Measurements from ENCODE around the gene PLCXD3. TPM values are rescaled to one million over a fixed set of nuclear protein-coding genes. Genes with fewer than 3 reads are reported as not detected.

Gene PLCXD3
- total RNA-seq, 1 donor from 2014 or later = 0.84 TPM

DNA sequence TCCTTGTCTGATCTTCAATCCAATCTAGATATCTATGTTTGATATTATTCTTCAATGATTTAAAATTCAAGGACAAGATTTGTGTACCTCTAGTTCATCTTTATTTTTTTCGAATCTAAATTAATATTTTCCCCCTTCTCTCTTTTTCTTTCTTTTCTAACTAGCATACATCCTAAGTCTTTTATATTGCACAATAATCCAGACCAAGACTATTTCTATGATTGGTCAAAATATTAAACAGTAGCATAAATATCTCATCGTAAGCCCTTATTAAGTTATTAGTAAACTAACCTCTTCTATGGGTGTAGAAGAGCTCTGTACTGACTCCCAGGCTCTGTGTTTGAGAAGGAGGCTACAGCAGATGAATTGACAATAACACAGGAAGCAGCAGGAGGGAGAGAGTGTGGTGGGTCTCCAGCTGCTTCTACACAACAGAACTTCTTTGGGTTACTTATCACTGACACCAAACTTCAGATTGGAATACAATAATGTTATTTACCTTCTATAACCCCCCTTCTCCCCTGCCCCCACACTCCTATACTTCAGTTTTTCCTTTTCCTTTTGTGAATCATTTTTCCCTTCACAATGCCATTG lies 11.9 kb upstream of the PLCXD3 start:
- H3K27me3 ChIP-seq (ENCODE audit: control insufficient read depth, insufficient read depth, low read length) = no peaks in the 10 kb centered on the region
- TF ChIP-seq, protein P1, sequence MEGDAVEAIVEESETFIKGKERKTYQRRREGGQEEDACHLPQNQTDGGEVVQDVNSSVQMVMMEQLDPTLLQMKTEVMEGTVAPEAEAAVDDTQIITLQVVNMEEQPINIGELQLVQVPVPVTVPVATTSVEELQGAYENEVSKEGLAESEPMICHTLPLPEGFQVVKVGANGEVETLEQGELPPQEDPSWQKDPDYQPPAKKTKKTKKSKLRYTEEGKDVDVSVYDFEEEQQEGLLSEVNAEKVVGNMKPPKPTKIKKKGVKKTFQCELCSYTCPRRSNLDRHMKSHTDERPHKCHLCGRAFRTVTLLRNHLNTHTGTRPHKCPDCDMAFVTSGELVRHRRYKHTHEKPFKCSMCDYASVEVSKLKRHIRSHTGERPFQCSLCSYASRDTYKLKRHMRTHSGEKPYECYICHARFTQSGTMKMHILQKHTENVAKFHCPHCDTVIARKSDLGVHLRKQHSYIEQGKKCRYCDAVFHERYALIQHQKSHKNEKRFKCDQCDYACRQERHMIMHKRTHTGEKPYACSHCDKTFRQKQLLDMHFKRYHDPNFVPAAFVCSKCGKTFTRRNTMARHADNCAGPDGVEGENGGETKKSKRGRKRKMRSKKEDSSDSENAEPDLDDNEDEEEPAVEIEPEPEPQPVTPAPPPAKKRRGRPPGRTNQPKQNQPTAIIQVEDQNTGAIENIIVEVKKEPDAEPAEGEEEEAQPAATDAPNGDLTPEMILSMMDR (IDR thresholded peaks at IDR 0.05; ENCODE audit: insufficient read depth, low read length, poor library complexity, severe bottlenecking) = no peak
- no peak for DNase-seq (ENCODE audit: low read depth)
- H3K36me3 ChIP-seq (ENCODE audit: control insufficient read depth, insufficient read depth, low read length) = no peaks in the 10 kb centered on the region
- no peak overlapping the region for H3K4me3 ChIP-seq (ENCODE audit: low read depth, low read length)

DNA sequence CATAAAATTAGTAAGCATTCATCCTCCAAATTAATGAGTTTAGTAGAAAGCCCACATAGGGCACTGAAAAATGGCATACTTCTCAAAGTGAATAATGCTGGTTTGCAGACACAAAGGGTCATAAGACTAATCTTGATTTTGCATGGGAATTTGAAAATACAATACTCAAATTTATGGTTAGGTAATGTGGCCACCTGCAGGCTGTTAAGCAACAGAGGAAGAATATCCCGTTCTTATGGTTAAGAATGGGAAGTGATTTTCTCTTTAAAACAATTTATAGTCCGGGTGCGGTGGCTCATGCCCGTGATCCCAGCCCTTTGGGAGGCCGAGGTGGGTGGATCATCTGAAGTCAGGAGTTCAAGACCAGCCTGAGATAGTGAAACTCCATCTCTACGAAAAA lies 9.4 kb upstream of the PLCXD3 start:
- Histone ChIP-seq H3K4me3 (ENCODE audit: low read depth, low read length) (no peak overlapping the region), H3K36me3 (ENCODE audit: control insufficient read depth, insufficient read depth, low read length) (no peaks in the 10 kb centered on the region), H3K27me3 (ENCODE audit: control insufficient read depth, insufficient read depth, low read length) (no peaks in the 10 kb centered on the region)
- TF ChIP-seq, protein P1 (IDR thresholded peaks at IDR 0.05; ENCODE audit: insufficient read depth, low read length, poor library complexity, severe bottlenecking) = no peak
- no peak for DNase-seq (ENCODE audit: low read depth)

DNA sequence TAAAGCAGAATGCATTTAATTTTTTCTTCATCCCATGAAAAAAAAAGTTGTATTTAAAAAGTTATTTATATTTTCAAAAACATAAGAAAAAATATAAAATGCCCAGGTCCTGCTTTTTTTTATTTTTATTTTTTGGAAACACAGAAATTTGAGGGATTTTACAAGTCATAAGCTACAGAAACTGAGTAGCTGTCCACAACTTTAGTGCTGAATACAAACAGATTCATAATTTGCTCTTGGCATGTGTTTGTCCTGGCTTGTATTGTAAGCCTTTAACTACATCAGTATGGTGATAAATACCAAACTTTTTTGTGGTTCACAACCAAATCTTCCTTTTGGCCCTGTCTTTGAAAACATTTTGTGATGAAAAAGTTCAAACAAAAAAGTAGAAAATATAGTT lies 7.5 kb upstream of the PLCXD3 start:
- Histone ChIP-seq H3K27me3 (ENCODE audit: control insufficient read depth, insufficient read depth, low read length) (no peaks in the 10 kb centered on the region), H3K36me3 (ENCODE audit: control insufficient read depth, insufficient read depth, low read length) (no peaks in the 10 kb centered on the region), H3K4me3 (ENCODE audit: low read depth, low read length) (no peak overlapping the region)
- no peak for DNase-seq (ENCODE audit: low read depth)
- TF ChIP-seq, protein P1 (IDR thresholded peaks at IDR 0.05; ENCODE audit: insufficient read depth, low read length, poor library complexity, severe bottlenecking) = no peak

DNA sequence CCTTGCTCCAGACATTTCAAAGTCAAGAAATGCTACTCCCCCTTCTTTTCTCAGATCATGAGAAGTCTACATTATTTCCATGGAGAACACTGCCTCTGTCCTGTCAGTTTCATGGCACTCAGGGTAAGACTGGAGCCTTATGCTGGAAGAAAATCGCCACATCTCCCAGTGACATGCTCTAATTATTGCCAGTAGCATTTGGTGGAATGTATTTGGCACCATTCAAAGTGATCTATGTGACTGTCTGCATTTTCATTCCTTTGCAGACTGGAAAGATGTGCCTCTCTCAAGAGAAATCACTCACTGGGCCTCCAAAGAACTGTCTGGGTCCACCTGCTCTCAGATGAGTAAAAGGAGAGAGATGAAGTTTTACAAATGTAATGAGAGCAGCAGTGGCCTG lies 840 bp upstream of the PLCXD3 start:
- no peak for DNase-seq (ENCODE audit: low read depth)
- Histone ChIP-seq H3K36me3 (ENCODE audit: control insufficient read depth, insufficient read depth, low read length) (no peaks in the 10 kb centered on the region), H3K27me3 (ENCODE audit: control insufficient read depth, insufficient read depth, low read length) (peaks cover 24% of the 10 kb centered on the region), H3K4me3 (ENCODE audit: low read depth, low read length) (no peak overlapping the region)
- TF ChIP-seq, protein P1 (IDR thresholded peaks at IDR 0.05; ENCODE audit: insufficient read depth, low read length, poor library complexity, severe bottlenecking) = no peak

DNA sequence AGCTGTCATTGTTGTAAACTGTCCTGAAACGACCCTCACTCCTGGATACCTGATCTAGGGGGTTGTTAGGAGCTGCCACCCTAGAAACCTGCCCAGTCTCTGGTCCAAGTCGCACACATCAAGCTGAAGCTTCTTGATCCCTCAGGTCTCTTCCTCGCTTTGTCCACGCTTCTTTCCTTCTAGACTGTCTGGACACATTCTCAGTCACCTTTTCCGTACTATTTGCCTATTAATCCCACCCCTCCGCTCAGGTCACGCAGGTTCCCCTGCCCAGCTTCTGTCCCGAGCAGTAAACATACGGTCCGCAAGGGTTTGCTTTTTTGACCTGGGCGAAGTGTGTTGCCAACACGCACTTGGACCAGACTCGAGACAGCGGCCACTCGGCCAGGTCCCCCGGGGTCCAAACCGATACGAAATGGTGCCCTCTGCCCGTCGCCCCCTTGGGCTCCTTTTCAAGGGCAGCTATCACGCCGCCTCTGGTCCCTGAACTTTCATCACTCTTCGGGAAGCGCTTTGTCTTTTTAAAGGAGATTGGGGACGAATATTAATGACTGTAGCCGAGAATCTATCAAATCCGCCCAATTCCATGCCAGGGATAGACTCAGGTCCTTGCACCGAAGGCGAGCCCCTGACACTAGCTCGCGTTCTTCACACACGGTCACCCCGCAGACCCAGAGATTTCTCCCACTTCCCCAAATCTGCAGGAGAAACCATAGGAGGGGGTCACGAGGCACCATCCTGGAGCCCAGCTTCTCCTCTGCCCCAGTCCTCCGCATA lies 814 bp downstream of the PLCXD3 start:
- TF ChIP-seq, protein P1 (IDR thresholded peaks at IDR 0.05; ENCODE audit: insufficient read depth, low read length, poor library complexity, severe bottlenecking) = no peak
- Histone ChIP-seq H3K36me3 (ENCODE audit: control insufficient read depth, insufficient read depth, low read length) (no peaks in the 10 kb centered on the region), H3K27me3 (ENCODE audit: control insufficient read depth, insufficient read depth, low read length) (peaks cover 24% of the 10 kb centered on the region), H3K4me3 (ENCODE audit: low read depth, low read length) (no peak overlapping the region)
- DNase-seq (ENCODE audit: low read depth) = no peak

All from kidney epithelial cell (primary cell).